ENCODE measurements around the gene NADSYN1. TPM values are rescaled to one million over a fixed set of nuclear protein-coding genes. Genes with fewer than 3 reads are reported as not detected.

The NADSYN1 gene
- total RNA-seq, 4 donors from 2014 or later, result 144 to 271 (median 195) TPM

DNA sequence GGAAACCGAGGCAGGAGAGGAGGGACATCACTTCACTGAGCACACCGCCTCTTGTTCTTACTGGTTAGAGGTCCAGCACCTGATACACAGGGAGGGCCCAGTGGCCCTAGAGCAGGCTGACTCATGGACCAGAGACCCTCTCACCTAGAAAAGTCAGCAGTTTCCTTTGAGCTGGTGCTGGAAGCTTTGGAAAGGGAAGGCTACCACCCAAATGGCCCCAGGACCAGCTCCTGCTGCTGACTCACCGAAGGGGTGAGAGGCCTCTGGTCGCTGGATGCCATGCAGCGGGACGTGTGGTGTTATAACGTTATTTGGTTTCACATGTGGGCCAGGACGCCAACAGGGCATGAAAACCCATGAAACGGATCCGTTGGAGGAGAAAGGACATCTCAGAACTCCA is 3.8 kb downstream of the NADSYN1 start:
- DNase-seq, result no peak
- intact Hi-C loops (cut with DNase I; ENCODE audit: low total_unique reads) (no loop called here), in situ Hi-C loops (cut with MboI; ENCODE audit: low pct_ligation_motif_present in 1 of 4, low pct_unique_long_range_greater_than_20kb in 1 of 4, low sequenced_read_pairs in 3 of 4) (no loop called here)
- no peaks in the 10 kb centered on the region for H3K27me3 ChIP-seq
- H3K27ac ChIP-seq, result no peak overlapping the region
- peaks cover 11 to 22% (median 20%) of the 10 kb centered on the region in 4 donors for H3K4me1 ChIP-seq
- TF ChIP-seq POLR2AphosphoS5 (IDR thresholded peaks at IDR 0.05) (no peak), EP300 (IDR thresholded peaks at IDR 0.05; ENCODE audit: low read depth) (no peak)
- TF ChIP-seq, protein P1, sequence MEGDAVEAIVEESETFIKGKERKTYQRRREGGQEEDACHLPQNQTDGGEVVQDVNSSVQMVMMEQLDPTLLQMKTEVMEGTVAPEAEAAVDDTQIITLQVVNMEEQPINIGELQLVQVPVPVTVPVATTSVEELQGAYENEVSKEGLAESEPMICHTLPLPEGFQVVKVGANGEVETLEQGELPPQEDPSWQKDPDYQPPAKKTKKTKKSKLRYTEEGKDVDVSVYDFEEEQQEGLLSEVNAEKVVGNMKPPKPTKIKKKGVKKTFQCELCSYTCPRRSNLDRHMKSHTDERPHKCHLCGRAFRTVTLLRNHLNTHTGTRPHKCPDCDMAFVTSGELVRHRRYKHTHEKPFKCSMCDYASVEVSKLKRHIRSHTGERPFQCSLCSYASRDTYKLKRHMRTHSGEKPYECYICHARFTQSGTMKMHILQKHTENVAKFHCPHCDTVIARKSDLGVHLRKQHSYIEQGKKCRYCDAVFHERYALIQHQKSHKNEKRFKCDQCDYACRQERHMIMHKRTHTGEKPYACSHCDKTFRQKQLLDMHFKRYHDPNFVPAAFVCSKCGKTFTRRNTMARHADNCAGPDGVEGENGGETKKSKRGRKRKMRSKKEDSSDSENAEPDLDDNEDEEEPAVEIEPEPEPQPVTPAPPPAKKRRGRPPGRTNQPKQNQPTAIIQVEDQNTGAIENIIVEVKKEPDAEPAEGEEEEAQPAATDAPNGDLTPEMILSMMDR (IDR thresholded peaks at IDR 0.05), result no peak
- peaks cover 0 to 67% (median 32%) of the 10 kb centered on the region in 4 donors for H3K36me3 ChIP-seq
- H3K4me3 ChIP-seq, result no peak overlapping the region
- no peaks in the 10 kb centered on the region for H3K9me3 ChIP-seq
- 92 to 96% methylated on average over 4 to 10 of the region's 10 CpGs for WGBS, 2 donors (ENCODE audit: low coverage in 1 of 2)

DNA sequence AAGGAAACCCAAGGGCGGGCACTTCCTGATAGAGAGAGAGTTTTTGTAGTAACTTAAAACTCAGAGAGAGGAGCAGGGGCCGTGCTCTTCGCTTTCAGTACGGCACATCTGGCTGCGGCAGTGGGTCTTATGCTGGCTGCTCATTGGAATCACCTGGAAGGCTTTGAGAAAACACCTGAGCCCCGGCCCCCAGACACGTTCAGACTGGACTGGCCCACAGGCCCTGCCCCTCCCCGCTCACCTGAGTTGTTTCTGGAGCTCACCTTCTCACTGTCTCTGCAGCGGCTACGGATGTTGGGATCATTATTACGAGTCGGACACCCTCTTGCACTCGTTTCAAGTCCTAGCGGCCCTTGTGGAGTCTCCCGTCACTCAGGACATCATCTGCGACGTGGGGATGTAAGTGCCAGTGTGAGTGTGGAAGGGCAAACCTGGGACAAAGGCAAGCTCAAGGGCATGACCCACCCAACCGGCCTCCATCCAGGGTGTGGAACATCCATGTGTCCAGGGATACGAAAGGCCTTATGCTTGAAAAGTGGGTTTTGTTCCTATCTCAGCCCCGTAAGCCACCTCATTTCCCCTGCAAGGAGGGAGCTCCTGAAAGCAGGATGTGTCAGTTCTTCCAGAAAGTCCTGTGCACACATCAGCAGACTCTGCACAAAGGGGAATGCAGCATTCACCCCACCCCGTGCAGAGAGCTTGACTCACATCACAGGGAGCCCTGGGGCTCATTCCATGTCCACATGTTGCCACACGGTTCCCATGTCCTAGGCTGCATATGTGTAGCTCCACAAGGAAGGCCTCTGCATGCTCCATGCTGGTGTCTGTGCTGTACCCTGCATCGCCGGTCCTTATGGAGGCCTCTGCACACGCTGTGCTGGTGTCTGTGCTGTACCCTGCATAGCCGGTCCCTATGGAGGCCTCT is 5.4 kb downstream of the NADSYN1 start:
- TF ChIP-seq POLR2AphosphoS5 (IDR thresholded peaks at IDR 0.05) (no peak), EP300 (IDR thresholded peaks at IDR 0.05; ENCODE audit: low read depth) (no peak)
- TF ChIP-seq, protein P1 (IDR thresholded peaks at IDR 0.05), result no peak
- Histone ChIP-seq H3K4me1 (peaks cover 9 to 15% (median 14%) of the 10 kb centered on the region in 4 donors), H3K27ac (no peak overlapping the region), H3K36me3 (peaks cover 0 to 68% (median 34%) of the 10 kb centered on the region in 4 donors), H3K27me3 (no peaks in the 10 kb centered on the region), H3K9me3 (no peaks in the 10 kb centered on the region), H3K4me3 (no peak overlapping the region)
- 94 to 100% methylated on average over 2 to 22 of the region's 26 CpGs for WGBS, 2 donors (ENCODE audit: low coverage in 1 of 2)
- intact Hi-C loops (cut with DNase I; ENCODE audit: low total_unique reads), result no loop called here
- in situ Hi-C loops (cut with MboI; ENCODE audit: low pct_ligation_motif_present in 1 of 4, low pct_unique_long_range_greater_than_20kb in 1 of 4, low sequenced_read_pairs in 3 of 4), result no loop called here
- DNase-seq, result no peak

DNA sequence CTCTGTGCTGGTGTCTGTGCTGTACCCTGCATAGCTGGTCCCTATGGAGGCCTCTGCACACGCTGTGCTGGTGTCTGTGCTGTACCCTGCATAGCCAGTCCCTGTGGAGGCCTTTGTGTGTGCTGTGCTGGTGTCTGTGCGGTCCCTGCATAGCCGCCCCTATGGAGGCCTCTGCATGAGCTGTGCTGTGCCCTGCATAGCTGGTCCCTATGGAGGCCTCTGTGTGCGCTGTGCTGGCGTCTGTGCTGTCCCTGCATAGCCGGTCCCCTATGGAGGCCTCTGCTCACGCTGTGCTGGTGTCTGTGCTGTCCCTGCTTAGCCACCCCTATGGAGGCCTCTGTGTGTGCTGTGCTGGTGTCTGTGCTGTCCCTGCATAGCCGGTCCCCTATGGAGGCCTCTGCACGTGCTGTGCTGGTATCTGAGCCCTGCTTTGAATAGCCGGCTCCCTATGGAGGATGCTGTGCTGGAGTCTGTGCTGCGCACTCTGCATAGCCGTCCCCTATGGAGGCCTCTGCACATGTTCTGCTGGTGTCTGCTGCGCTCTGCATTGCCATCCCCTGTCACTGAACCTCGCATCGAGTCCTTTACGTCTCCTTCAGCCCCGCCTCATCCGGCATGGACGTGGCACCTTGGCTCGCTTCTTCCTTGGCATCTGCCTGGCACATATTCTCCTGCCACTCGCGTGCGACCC is 6.2 kb downstream of the NADSYN1 start:
- TF ChIP-seq, protein P1 (IDR thresholded peaks at IDR 0.05), result no peak
- TF ChIP-seq POLR2AphosphoS5 (IDR thresholded peaks at IDR 0.05) (no peak), POLR2A (IDR thresholded peaks at IDR 0.05) (no peak), EP300 (IDR thresholded peaks at IDR 0.05; ENCODE audit: low read depth) (no peak)
- WGBS, 2 donors (ENCODE audit: low coverage in 1 of 2), result 89% methylated on average over 20 of the region's 23 CpGs; no CpG with 5 or more reads in 1 of the 2 donors
- Histone ChIP-seq H3K4me1 (peaks cover 4 to 9% (median 7%) of the 10 kb centered on the region in 4 donors), H3K9me3 (no peaks in the 10 kb centered on the region), H3K27me3 (no peaks in the 10 kb centered on the region), H3K4me3 (no peak overlapping the region), H3K27ac (no peak overlapping the region), H3K36me3 (peaks cover 0 to 68% (median 34%) of the 10 kb centered on the region in 4 donors)
- in situ Hi-C loops (cut with MboI; ENCODE audit: low pct_ligation_motif_present in 1 of 4, low pct_unique_long_range_greater_than_20kb in 1 of 4, low sequenced_read_pairs in 3 of 4), result no loop called here
- DNase-seq, result no peak
- intact Hi-C loops (cut with DNase I; ENCODE audit: low total_unique reads), result no loop called here

DNA sequence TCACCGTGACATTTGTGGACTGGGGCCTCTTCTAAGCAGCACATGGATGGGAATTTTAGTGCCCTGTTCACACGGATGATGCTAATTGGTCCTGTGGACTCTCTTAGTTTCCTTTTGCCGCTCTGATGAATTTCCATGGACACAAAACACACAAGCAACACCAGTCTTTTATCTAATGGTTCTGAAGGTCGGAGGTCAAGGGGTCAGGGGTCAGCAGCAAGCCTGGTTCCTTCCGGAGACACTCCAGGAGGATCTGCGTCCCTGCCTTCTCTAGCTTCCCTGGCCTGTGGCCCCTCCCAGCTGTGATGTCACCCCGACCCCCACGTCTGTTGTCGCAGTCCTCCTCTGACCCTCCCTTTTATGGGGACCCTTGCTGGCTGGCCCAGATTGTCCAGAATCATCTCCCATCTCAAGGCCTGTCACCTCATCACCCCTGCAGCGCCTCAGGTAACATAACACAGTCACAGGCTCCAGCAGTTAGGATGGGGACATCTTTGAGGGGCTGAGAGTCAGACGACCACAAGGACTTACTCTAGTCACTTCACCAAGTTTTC is 6.8 kb downstream of the NADSYN1 start:
- in situ Hi-C loops (cut with MboI; ENCODE audit: low pct_ligation_motif_present in 1 of 4, low pct_unique_long_range_greater_than_20kb in 1 of 4, low sequenced_read_pairs in 3 of 4) (no loop called here), intact Hi-C loops (cut with DNase I; ENCODE audit: low total_unique reads) (no loop called here)
- H3K27ac ChIP-seq, result no peak overlapping the region
- no peaks in the 10 kb centered on the region for H3K27me3 ChIP-seq
- peaks cover 0 to 3% (median under 1%) of the 10 kb centered on the region in 4 donors for H3K4me1 ChIP-seq
- DNase-seq, result no peak
- no peak overlapping the region for H3K4me3 ChIP-seq
- H3K36me3 ChIP-seq, result peaks cover 0 to 68% (median 34%) of the 10 kb centered on the region in 4 donors
- TF ChIP-seq EP300 (IDR thresholded peaks at IDR 0.05; ENCODE audit: low read depth) (no peak), POLR2A (IDR thresholded peaks at IDR 0.05) (no peak), POLR2AphosphoS5 (IDR thresholded peaks at IDR 0.05) (no peak)
- TF ChIP-seq, protein P1 (IDR thresholded peaks at IDR 0.05), result no peak
- no peaks in the 10 kb centered on the region for H3K9me3 ChIP-seq
- 81 to 84% methylated on average over 4 to 11 of the region's 11 CpGs for whole genome bisulfite sequencing, 2 donors (ENCODE audit: low coverage in 1 of 2)

Measured in transverse colon (tissue), 4 donors.